ENCODE data around the gene ZNF181. TPM values are rescaled to one million over a fixed set of nuclear protein-coding genes. Genes with fewer than 3 reads are reported as not detected.

ZNF181 gene
- total and polyA plus RNA-seq, 8 donors, result 5.3 to 12.1 (median 7.5) TPM

GRCh38 chr19:34744896-34745690 is 11.1 kb downstream of the ZNF181 start:
- no peak for TF ChIP-seq CTCF (IDR thresholded peaks at IDR 0.05)
- WGBS, 2 donors, result 91 to 92% methylated on average over 3 of the region's 3 CpGs
- Histone ChIP-seq H3K9me3 (peaks cover 0 to 1% (median 0%) of the 10 kb centered on the region in 4 donors), H3K36me3 (peaks cover 3 to 17% (median 9%) of the 10 kb centered on the region in 3 donors), H3K27me3 (no peaks in the 10 kb centered on the region), H3K4me3 (no peak overlapping the region), H3K27ac (no peak overlapping the region), H3K4me1 (no peaks in the 10 kb centered on the region)
- ATAC-seq, result no peak
- FAIRE-seq, result no peak
- intact Hi-C loops (cut with DNase I), result loop anchor here in 2 of 3 donors (5.0 kb wide), 1 partner anchor 208 kb away; no protein-coding TSS in a partner anchor
- no peak for DNase-seq

GRCh38 chr19:34757441-34757840 is 23.4 kb downstream of the ZNF181 start:
- ATAC-seq, result no peak

GRCh38 chr19:34759218-34759917 is 25.3 kb downstream of the ZNF181 start:
- FAIRE-seq (no peak), ATAC-seq (no peak), DNase-seq (no peak)
- Histone ChIP-seq H3K27ac (no peak overlapping the region), H3K4me3 (no peak overlapping the region), H3K4me1 (no peaks in the 10 kb centered on the region), H3K27me3 (no peaks in the 10 kb centered on the region), H3K36me3 (peaks cover 0 to 15% (median 4%) of the 10 kb centered on the region in 3 donors), H3K9me3 (peaks cover 0 to 15% (median 1%) of the 10 kb centered on the region in 4 donors)
- TF ChIP-seq CTCF (IDR thresholded peaks at IDR 0.05), result no peak
- 97 to 98% methylated on average over 11 of the region's 11 CpGs for WGBS, 2 donors
- intact Hi-C loops (cut with DNase I), result no loop called here

More at GRCh38 chr19:34757441-34757840, 23.4 kb downstream of the ZNF181 start:
- Histone ChIP-seq H3K27ac (no peak overlapping the region), H3K36me3 (peaks cover 0 to 7% (median 4%) of the 10 kb centered on the region in 3 donors), H3K27me3 (no peaks in the 10 kb centered on the region), H3K9me3 (peaks cover 0 to 15% (median 1%) of the 10 kb centered on the region in 4 donors), H3K4me3 (no peak overlapping the region), H3K4me1 (no peaks in the 10 kb centered on the region)
- intact Hi-C loops (cut with DNase I), result no loop called here
- 94 to 96% methylated on average over 4 of the region's 4 CpGs for WGBS, 2 donors
- no peak for TF ChIP-seq CTCF (IDR thresholded peaks at IDR 0.05)
- FAIRE-seq (no peak), DNase-seq (no peak)

- ATAC-seq (no peak), FAIRE-seq (no peak), DNase-seq (no peak)
- H3K27me3 ChIP-seq, result no peaks in the 10 kb centered on the region
- no peak overlapping the region for H3K4me3 ChIP-seq
- WGBS, 2 donors, result 99 to 100% methylated on average over 2 of the region's 2 CpGs
- intact Hi-C loops (cut with DNase I), result no loop called here
- no peaks in the 10 kb centered on the region for H3K4me1 ChIP-seq
- no peak overlapping the region for H3K27ac ChIP-seq
- peaks cover 5 to 46% (median 18%) of the 10 kb centered on the region in 3 donors for H3K36me3 ChIP-seq
- no peak for TF ChIP-seq CTCF (IDR thresholded peaks at IDR 0.05)
- peaks cover 0 to 3% (median 0%) of the 10 kb centered on the region in 4 donors for H3K9me3 ChIP-seq
Observed at GRCh38 chr19:34766386-34766785, 32.3 kb downstream of the ZNF181 start.

Measured in pancreas (tissue), 10 donors.